Panc1 (cell line): Measurements from ENCODE around the gene PSME3.

Experiments
- CTCF ChIP-seq: fragments of 450-650 bp; IDR thresholded peaks from 2 replicates; pipeline ENCODE4 v1.5.1; 2017; ENCODE audit warnings: mild to moderate bottlenecking
- POLR2AphosphoS5 ChIP-seq: IDR thresholded peaks from 2 replicates; pipeline ENCODE4 v1.6.1; 2012; ENCODE audit warnings: mild to moderate bottlenecking, low read depth, low read length, moderate library complexity
- REST ChIP-seq, 2 experiments: IDR thresholded peaks; 2 replicates each; pipeline ENCODE4 v1.6.1; 2011 to 2012; ENCODE audit warnings: low read depth in 2 of 2, control low read depth in 1 of 2, low read length in 1 of 2, mild to moderate bottlenecking in 1 of 2, moderate library complexity in 1 of 2; ENCODE audit not compliant: insufficient read depth in 1 of 2
- SIN3A ChIP-seq: IDR thresholded peaks from 2 replicates; pipeline ENCODE4 v1.6.1; 2012; ENCODE audit warnings: low read depth, mild to moderate bottlenecking, low read length, moderate library complexity, borderline replicate concordance; ENCODE audit not compliant: insufficient read depth

GRCh38 chr17:42850954-42851353, 17.8 kb downstream of the PSME3 start, which contains the start of gene AOC3:
- TF ChIP-seq CTCF = no peak
- TF ChIP-seq POLR2AphosphoS5 = no peak
- no peak for TF ChIP-seq REST (IDR thresholded peaks at IDR 0.05; ENCODE audit: insufficient read depth in 1 of 2, low read depth in 2 of 2, low read length in 1 of 2)
- no peak for TF ChIP-seq SIN3A
